Ovary (tissue), 9 donors: ENCODE results near the gene TSPAN3. TPM values are rescaled to one million over a fixed set of nuclear protein-coding genes. Genes with fewer than 3 reads are reported as not detected.

Experiments used
- DNase-seq, 5 donors: peaks; one replicate each; pipeline ENCODE4 v3.0.0-alpha.2; 2019 to 2020
- H3K27ac ChIP-seq, 2 donors: fragments of 200-600 bp; one replicate each; pipeline versions ENCODE4 v1.5.1 to v1.8.0; 2019 to 2022
- H3K27me3 ChIP-seq: fragments of 200-600 bp; one replicate; pipeline ENCODE4 v1.8.0; 2022
- H3K36me3 ChIP-seq: fragments of 200-600 bp; sonication (generic); one replicate; pipeline ENCODE4 v1.5.1; 2019
- H3K4me1 ChIP-seq: one replicate; pipeline ENCODE4 v1.8.1; 2013; ENCODE audit warnings: mild to moderate bottlenecking, moderate library complexity; ENCODE audit not compliant: insufficient read depth
- H3K4me3 ChIP-seq: fragments of 200-600 bp; sonication (generic); one replicate; pipeline ENCODE4 v1.5.1; 2017
- H3K9me3 ChIP-seq, 2 donors: fragments of 200-600 bp in 1 of 2; sonication (generic) in 1 of 2; one replicate each; pipeline versions ENCODE4 v1.5.1 to v1.8.1; 2013 to 2019; ENCODE audit warnings: mild to moderate bottlenecking in 1 of 2, moderate library complexity in 1 of 2
- CTCF ChIP-seq, 3 donors: fragments of 450-650 bp in 2 of 3; fragments of 200-600 bp in 1 of 3; IDR thresholded peaks; one replicate each; pipeline versions ENCODE4 v1.5.1 to v1.8.0; 2016 to 2022; ENCODE audit warnings: antibody characterized with exemption in 3 of 3, mild to moderate bottlenecking in 1 of 3
- EP300 ChIP-seq: sonication (generic); formaldehyde crosslinking; IDR thresholded peaks from one replicate; pipeline ENCODE4 v1.6.1; 2017; ENCODE audit warnings: antibody characterized with exemption
- POLR2A ChIP-seq: fragments of 450-650 bp; IDR thresholded peaks from one replicate; pipeline ENCODE4 v1.6.1; 2017; ENCODE audit warnings: antibody characterized with exemption, mild to moderate bottlenecking, moderate library complexity
- WGBS, 3 donors: extraction: QIAGEN DNeasy Blood & Tissue Kit in 1 of 3; methylation state at CpG; one replicate each; pipeline versions ENCODE4 v1.1.5 to v1.1.7; 2013 to 2017; 5-methylcytosine and 5-hydroxymethylcytosine counted together
- intact Hi-C, 4 donors: fragments of 100-400 bp; cut with DNase I; formaldehyde crosslinking; loops; one replicate each; pipeline versions ENCODE4 v1.11.0 to v1.15.1; 2022 to 2023
- polyA plus RNA-seq, 2 donors: library from polyadenylated mRNA; stranded (reverse); fragments of 200-250 nt in 1 of 2; fragments of 350-450 nt in 1 of 2; fragmentation: Illumina TruSeq in 1 of 2; extraction: RNeasy Lipid Tissue Mini Kit (QIAGEN cat#74804) in 1 of 2; gene quantifications; one replicate each; pipeline ENCODE4 v1.2.3, GENCODE V29; 2013 to 2014
- total RNA-seq, 7 donors: library from RNA; depleted of rRNA in 2 of 7; stranded (reverse); fragments of >200 nt in 2 of 7; fragmentation: NEBNext Ultra II Directional in 3 of 7; extraction: Animal tissue kit (Norgen Biotek cat#: 25700) in 3 of 7; gene quantifications; one replicate each; pipeline versions ENCODE4 v1.1.0 to v1.2.4, GENCODE V29; 2016 to 2023
- donor health status: DM: no; HTN: no; CAD: no; lungs with moderate emphysema.
- donor health status: DM: no; HTN: no; CAD: no.
- donor health status: Bipolar disorder and iron deficiency.
- donor health status: DM: yes; HTN: yes; CAD: no.
- donor health status: DM: no; HTN: no; CAD: no.
- donor health status: DM: yes; HTN: yes; CAD: no.

The TSPAN3 gene
- total and polyA plus RNA-seq, 9 donors, result 140 to 266 (median 196) TPM

GRCh38 chr15:77063249-77063648, 7.7 kb downstream of the TSPAN3 start:
- no peaks in the 10 kb centered on the region for H3K36me3 ChIP-seq
- H3K4me3 ChIP-seq, result no peak overlapping the region
- H3K27me3 ChIP-seq, result no peaks in the 10 kb centered on the region
- H3K9me3 ChIP-seq, result no peaks in the 10 kb centered on the region
- no peak for DNase-seq
- intact Hi-C loops, result no loop called here
- no peak overlapping the region for H3K27ac ChIP-seq
- no peak for TF ChIP-seq CTCF (IDR thresholded peaks at IDR 0.05)
- no peak for TF ChIP-seq EP300
- TF ChIP-seq POLR2A, result no peak
- peaks cover 10% of the 10 kb centered on the region for H3K4me1 ChIP-seq

DNA sequence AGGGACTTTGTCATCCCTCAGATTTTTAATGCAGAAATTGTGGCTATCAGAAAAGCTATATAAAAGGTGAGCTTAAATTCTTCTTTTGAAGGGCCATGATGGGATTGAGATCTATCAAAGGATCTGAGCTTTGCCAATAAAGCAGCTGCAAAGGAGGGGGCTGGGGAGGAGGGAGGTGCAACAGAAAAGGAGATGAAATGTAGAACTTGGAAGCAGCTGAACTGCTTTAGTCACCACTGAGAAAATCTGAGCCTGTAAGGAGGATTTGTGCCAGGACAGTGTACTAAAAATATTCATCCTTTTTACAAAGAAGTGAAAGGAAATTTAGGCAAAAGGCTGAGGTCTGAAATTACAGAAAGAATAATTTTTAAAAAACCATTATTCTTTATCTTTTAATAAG, 10.4 kb downstream of the TSPAN3 start:
- Histone ChIP-seq H3K4me3 (no peak overlapping the region), H3K27ac (no peak overlapping the region), H3K9me3 (no peaks in the 10 kb centered on the region), H3K4me1 (peaks cover 9% of the 10 kb centered on the region), H3K27me3 (no peaks in the 10 kb centered on the region), H3K36me3 (no peaks in the 10 kb centered on the region)
- TF ChIP-seq CTCF (IDR thresholded peaks at IDR 0.05) (no peak), POLR2A (no peak), EP300 (no peak)
- intact Hi-C loops, result no loop called here
- DNase-seq, result no peak

GRCh38 chr15:77059786-77060361, 11.0 kb downstream of the TSPAN3 start:
- Histone ChIP-seq H3K36me3 (no peaks in the 10 kb centered on the region), H3K9me3 (no peaks in the 10 kb centered on the region), H3K27me3 (no peaks in the 10 kb centered on the region), H3K4me3 (no peak overlapping the region), H3K27ac (no peak overlapping the region), H3K4me1 (peaks cover 9% of the 10 kb centered on the region)
- no peak for DNase-seq
- TF ChIP-seq EP300, result no peak
- TF ChIP-seq CTCF (IDR thresholded peaks at IDR 0.05), result no peak
- TF ChIP-seq POLR2A, result no peak
- WGBS, 3 donors, result 2 to 6% (median 4%) methylated on average over 2 of the region's 2 CpGs
- intact Hi-C loops, result no loop called here

DNA sequence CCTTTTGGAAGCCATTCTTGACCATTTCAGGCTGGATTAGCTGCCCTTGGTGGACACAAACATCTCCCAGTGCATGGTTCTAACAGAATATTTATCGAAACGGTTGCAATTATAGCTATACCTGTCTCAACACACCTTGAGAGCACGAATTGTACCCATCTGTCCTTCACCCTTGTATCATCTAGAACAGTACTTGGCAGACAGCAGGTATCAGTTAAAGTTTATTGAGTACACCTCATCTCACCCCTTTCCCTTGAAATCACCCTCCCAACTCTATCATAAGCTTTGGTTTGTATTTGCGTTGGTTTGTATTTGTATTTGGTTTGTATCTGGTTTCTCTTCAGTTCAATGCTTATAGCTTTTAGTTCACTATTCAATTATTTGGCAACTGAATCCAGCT, 12.4 kb downstream of the TSPAN3 start:
- intact Hi-C loops, result no loop called here
- no peaks in the 10 kb centered on the region for H3K27me3 ChIP-seq
- no peaks in the 10 kb centered on the region for H3K36me3 ChIP-seq
- H3K27ac ChIP-seq, result no peak overlapping the region
- WGBS, 3 donors, result 91 to 93% (median 93%) methylated on average over 4 of the region's 4 CpGs
- no peak for TF ChIP-seq POLR2A
- TF ChIP-seq EP300, result no peak
- no peak for TF ChIP-seq CTCF (IDR thresholded peaks at IDR 0.05)
- H3K9me3 ChIP-seq, result no peaks in the 10 kb centered on the region
- no peak overlapping the region for H3K4me3 ChIP-seq
- DNase-seq, result no peak
- H3K4me1 ChIP-seq, result peaks cover 8% of the 10 kb centered on the region

- TF ChIP-seq CTCF (IDR thresholded peaks at IDR 0.05) (no peak), EP300 (no peak), POLR2A (no peak)
- Histone ChIP-seq H3K4me1 (peaks cover 8% of the 10 kb centered on the region), H3K27ac (no peak overlapping the region), H3K9me3 (no peaks in the 10 kb centered on the region), H3K27me3 (no peaks in the 10 kb centered on the region), H3K36me3 (no peaks in the 10 kb centered on the region), H3K4me3 (no peak overlapping the region)
- no peak for DNase-seq
- intact Hi-C loops, result no loop called here
- WGBS, 3 donors, result 75 to 80% (median 79%) methylated on average over 4 of the region's 4 CpGs
These were observed 13.2 kb downstream of the TSPAN3 start for GRCh38 chr15:77057685-77058084.
